Sigmoid colon (tissue), 3 donors: ENCODE measurements around the gene CDH13.

Experiments
- CTCF ChIP-seq, 4 experiments: fragments of 450-650 bp in 3 of 4; fragments of 200-600 bp in 1 of 4; IDR thresholded peaks; one replicate each; pipeline ENCODE4 v1.5.1; 2016 to 2019; ENCODE audit warnings: antibody characterized with exemption in 4 of 4, mild to moderate bottlenecking in 3 of 4, moderate library complexity in 2 of 4
- POLR2A ChIP-seq, 2 donors: fragments of 450-650 bp; IDR thresholded peaks; one replicate each; pipeline ENCODE4 v1.6.1; 2016; ENCODE audit warnings: antibody characterized with exemption in 2 of 2, mild to moderate bottlenecking in 2 of 2, moderate library complexity in 2 of 2

DNA sequence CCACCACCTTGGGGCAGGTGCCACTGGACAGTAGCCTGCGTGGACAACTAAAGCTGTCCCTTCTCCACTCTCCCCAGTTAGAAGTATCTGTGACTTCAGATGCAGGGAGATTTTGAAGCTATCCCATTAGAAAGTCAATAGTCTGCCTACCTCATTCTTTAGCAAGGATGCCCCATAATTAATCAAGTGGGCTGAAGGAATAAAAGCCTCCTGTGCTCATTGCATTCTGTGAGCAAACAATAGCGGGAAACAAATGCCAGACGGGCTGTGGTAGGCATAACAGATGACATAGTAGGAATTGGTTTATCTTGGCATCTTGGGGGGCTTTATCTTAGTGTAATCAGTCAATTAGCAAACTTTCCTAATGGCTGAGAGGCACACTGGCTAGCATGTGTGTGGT lies 1084.3 kb downstream of the CDH13 start:
- TF ChIP-seq CTCF (IDR thresholded peaks at IDR 0.05) (no peak), POLR2A (IDR thresholded peaks at IDR 0.05) (no peak)
